Aorta (tissue), 5 donors: ENCODE results near the gene SNN. TPM values are rescaled to one million over a fixed set of nuclear protein-coding genes. Genes with fewer than 3 reads are reported as not detected.
A peak's percentile ranks its signal among the peaks of the same experiment; 100 is the strongest.

ENCODE experiments used
- ATAC-seq: fragments of 200-7000 bp; cut with Tn5 transposase; one replicate; pipeline ENCODE4 v1.9.1; 2022; ENCODE audit warnings: moderate library complexity; ENCODE audit not compliant: low FRiP score
- DNase-seq, 2 donors: peaks; one replicate each; pipeline ENCODE4 v3.0.0-alpha.2; 2020
- H3K27ac ChIP-seq, 2 donors: one replicate each; pipeline ENCODE4 v1.5.1; 2013; ENCODE audit warnings: low read length in 2 of 2, mild to moderate bottlenecking in 2 of 2, moderate library complexity in 2 of 2, control low read depth in 1 of 2, inconsistent platforms in 1 of 2, low read depth in 1 of 2
- H3K27me3 ChIP-seq, 2 donors: one replicate each; pipeline ENCODE4 v1.6.1; 2013; ENCODE audit warnings: control low read depth in 1 of 2, low read length in 1 of 2, mild to moderate bottlenecking in 1 of 2, moderate library complexity in 1 of 2; ENCODE audit not compliant: insufficient read depth in 2 of 2, control insufficient read depth in 1 of 2
- H3K36me3 ChIP-seq, 2 donors: one replicate each; pipeline ENCODE4 v1.6.1; 2013; ENCODE audit warnings: control low read depth in 1 of 2, low read length in 1 of 2, mild to moderate bottlenecking in 1 of 2; ENCODE audit not compliant: insufficient read depth in 2 of 2, control insufficient read depth in 1 of 2
- H3K4me1 ChIP-seq, 2 donors: one replicate each; pipeline ENCODE4 v1.6.1; 2013; ENCODE audit warnings: low read length in 2 of 2, control low read depth in 1 of 2, mild to moderate bottlenecking in 1 of 2, moderate library complexity in 1 of 2; ENCODE audit not compliant: insufficient read depth in 2 of 2, control insufficient read depth in 1 of 2
- H3K4me3 ChIP-seq, 2 donors: one replicate each; pipeline ENCODE4 v1.5.1; 2013; ENCODE audit warnings: low read length in 2 of 2, control low read depth in 1 of 2, mild to moderate bottlenecking in 1 of 2
- H3K9me3 ChIP-seq: one replicate; pipeline ENCODE4 v1.6.1; 2013; ENCODE audit warnings: mild to moderate bottlenecking, low read length; ENCODE audit not compliant: control insufficient read depth
- WGBS, 2 donors: extraction: QIAGEN DNeasy Blood & Tissue Kit; methylation state at CpG; one replicate each; pipeline ENCODE4 v1.1.7; 2013; 5-methylcytosine and 5-hydroxymethylcytosine counted together
- intact Hi-C, 2 donors: fragments of 100-400 bp; cut with DNase I; formaldehyde crosslinking; loops; one replicate each; pipeline versions ENCODE4 v1.14.2 to v1.15.0; 2022
- polyA plus RNA-seq, 2 donors: library from polyadenylated mRNA; stranded (reverse); fragments of 200-250 nt; gene quantifications; one replicate each; pipeline ENCODE4 v1.2.3, GENCODE V29; 2013
- total RNA-seq, 2 donors: library from RNA; stranded (reverse); fragmentation: NEBNext Ultra II Directional; extraction: Animal tissue kit (Norgen Biotek cat#: 25700); gene quantifications; one replicate each; pipeline ENCODE4 v1.2.1, GENCODE V29; 2021
- donor health status: healthy with polysubstance abuse.
- donor health status: Bipolar disorder and iron deficiency.
- donor health status: DM: no; HTN: no; CAD: no.
- donor health status: DM: no; HTN: no; CAD: no.
- donor health status: DM: yes; HTN: yes; CAD: no.

Gene SNN
- total and polyA plus RNA-seq, 4 donors = 13.0 to 15.9 (median 15.3) TPM

DNA sequence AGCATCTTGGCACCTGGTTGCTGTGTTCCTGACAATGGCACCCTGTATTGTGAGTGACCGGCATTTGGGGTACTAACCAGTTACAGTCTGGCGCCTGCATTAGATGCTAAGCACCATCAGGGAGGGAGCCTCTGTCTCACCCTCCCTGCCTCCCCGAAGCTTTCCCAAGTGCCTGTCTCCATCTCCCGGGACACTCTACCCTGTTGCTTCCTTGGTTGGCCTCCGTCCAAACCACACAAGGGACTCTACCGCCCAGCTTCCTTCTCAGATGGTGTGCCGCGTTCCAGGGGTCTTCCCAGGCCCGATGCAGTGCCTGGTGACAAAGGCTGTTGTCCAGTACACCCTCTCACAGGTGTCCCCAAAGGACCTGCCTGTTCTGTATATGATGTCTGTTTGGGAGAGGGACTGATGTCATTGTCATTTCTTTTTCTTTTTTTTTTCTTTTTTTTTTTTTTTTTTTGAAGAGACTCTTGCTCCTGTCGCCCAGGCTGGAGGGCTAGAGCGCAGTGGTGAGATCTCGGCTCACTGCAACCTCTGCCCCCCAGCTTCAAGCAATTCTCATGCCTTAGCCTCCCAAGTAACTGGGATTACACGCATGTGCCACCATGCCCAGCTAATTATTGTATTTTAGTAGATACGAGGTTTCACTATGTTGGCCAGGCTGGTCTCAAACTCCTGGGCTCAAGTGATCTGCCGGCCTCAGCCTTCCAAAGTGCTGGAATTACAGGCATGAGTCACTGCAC lies 6.7 kb downstream of the SNN start:
- no peaks in the 10 kb centered on the region for H3K9me3 ChIP-seq
- intact Hi-C loops = no loop called here
- no peaks in the 10 kb centered on the region for H3K4me1 ChIP-seq
- no peak for ATAC-seq
- DNase-seq = peak in 1 of 2 donors; percentile 41
- H3K36me3 ChIP-seq = peaks cover 0 to 2% of the 10 kb centered on the region in 2 donors
- no peak overlapping the region for H3K27ac ChIP-seq
- WGBS, 2 donors = 50 to 59% methylated on average over 15 of the region's 15 CpGs
- no peak overlapping the region for H3K4me3 ChIP-seq
- no peaks in the 10 kb centered on the region for H3K27me3 ChIP-seq

DNA sequence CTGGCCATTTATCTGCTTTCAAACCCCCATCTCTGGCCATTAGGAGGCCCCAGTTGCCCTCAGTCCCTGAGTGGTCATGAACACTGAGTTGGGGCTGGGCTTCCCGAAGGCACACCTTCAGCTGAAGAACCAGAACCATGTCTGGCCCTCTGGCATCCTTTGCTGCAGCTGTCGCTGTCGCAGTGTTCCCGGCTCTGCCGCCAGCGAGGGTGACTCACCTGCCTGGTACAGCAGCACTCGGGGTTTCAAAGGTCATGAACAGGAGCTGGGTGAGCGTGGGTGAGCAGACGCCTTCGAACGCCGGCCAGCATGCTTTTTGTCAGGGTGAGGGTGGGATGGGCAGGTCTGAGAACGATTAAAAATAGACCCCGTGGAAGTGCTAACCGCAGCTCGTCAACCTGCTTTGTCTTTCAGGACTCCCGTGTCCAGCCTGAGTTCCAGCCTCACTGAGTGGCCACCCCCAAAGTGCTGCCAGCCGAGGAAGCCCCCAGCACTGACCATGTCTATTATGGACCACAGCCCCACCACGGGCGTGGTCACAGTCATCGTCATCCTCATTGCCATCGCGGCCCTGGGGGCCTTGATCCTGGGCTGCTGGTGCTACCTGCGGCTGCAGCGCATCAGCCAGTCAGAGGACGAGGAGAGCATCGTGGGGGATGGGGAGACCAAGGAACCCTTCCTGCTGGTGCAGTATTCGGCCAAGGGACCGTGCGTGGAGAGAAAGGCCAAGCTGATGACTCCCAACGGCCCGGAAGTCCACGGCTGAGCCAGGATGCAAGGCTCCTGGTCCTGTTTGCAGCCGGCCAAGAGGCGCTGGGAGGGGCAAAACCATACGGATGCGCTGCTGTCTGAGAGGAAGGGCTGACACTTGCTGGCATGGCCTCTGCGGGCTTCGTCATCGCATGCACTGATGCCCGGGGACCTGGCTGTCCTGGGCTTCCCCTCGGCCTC lies 7.6 kb downstream of the SNN start:
- Histone ChIP-seq H3K4me3 (no peak overlapping the region), H3K27ac (no peak overlapping the region), H3K36me3 (peaks cover 0 to 2% of the 10 kb centered on the region in 2 donors), H3K4me1 (no peaks in the 10 kb centered on the region), H3K27me3 (no peaks in the 10 kb centered on the region), H3K9me3 (no peaks in the 10 kb centered on the region)
- DNase-seq = peak in 1 of 2 donors; percentile 73
- WGBS, 2 donors = 88 to 89% methylated on average over 42 of the region's 42 CpGs
- no peak for ATAC-seq
- intact Hi-C loops = no loop called here

GRCh38 chr16:11676799-11677198 lies 8.5 kb downstream of the SNN start:
- 86 to 87% methylated on average over 14 of the region's 14 CpGs for WGBS, 2 donors
- H3K9me3 ChIP-seq = no peaks in the 10 kb centered on the region
- H3K4me3 ChIP-seq = no peak overlapping the region
- DNase-seq = peak in 1 of 2 donors; percentile 62
- intact Hi-C loops = no loop called here
- peaks cover 0 to 2% of the 10 kb centered on the region in 2 donors for H3K36me3 ChIP-seq
- ATAC-seq = no peak
- no peak overlapping the region for H3K27ac ChIP-seq
- H3K4me1 ChIP-seq = no peaks in the 10 kb centered on the region
- no peaks in the 10 kb centered on the region for H3K27me3 ChIP-seq

- peaks cover 0 to 2% of the 10 kb centered on the region in 2 donors for H3K36me3 ChIP-seq
- WGBS, 2 donors = 60 to 69% methylated on average over 9 of the region's 9 CpGs
- no peak overlapping the region for H3K4me3 ChIP-seq
- DNase-seq (peak in 1 of 2 donors; percentile 67), ATAC-seq (no peak)
- H3K27ac ChIP-seq = no peak overlapping the region
- H3K27me3 ChIP-seq = no peaks in the 10 kb centered on the region
- H3K9me3 ChIP-seq = no peaks in the 10 kb centered on the region
- intact Hi-C loops = no loop called here
- H3K4me1 ChIP-seq = no peaks in the 10 kb centered on the region
Observed at GRCh38 chr16:11677451-11677951, 9.2 kb downstream of the SNN start.

DNA sequence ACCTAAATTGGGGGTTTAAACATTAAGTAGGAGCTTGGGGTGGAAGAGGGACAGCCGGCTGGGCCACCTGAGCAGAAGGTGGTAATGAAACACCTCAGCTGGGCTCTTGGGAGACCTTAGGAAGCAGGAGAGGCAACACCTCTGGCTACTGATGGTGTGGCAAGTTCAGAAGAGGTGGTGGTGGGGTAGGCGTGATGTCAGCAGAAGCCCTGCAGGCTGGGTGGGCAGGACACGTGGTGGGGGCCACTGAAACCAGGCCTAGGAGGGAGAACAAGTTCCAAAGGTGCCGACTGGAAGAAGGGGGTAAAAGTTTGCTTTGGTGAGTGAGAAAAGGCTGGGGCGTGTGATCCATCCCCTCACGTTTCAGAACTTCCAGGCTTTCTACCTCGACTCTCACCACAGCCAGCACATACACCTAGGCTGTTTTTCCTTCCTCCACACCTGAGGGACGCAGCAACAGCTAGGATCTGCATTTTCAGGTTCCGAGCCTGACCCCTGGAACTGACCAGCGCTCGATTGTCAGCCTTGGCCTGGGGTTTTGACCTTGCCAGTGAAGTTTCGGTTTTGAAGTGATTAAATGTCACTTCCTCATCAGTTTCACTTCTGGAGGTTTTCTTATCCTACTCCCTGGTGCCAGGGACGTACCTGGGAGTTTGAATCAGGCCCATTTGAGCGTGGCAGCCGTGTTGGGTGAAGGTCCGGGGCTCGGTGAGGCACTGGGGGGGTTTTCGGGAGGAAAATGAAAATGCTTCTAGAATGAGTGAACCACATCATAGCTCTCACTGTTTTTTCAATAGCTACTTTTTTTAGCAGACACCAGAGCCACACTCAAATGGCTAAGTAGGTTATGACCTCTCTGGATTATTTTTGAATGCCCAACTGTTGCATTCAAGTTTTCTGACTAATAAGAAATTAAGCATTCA lies 10.0 kb downstream of the SNN start:
- H3K4me3 ChIP-seq = no peak overlapping the region
- no peaks in the 10 kb centered on the region for H3K4me1 ChIP-seq
- intact Hi-C loops = no loop called here
- DNase-seq (peak in 1 of 2 donors; percentile 31), ATAC-seq (no peak)
- peak overlapping the region in 1 of 2 donors; percentile 5 for H3K27ac ChIP-seq
- no peaks in the 10 kb centered on the region for H3K9me3 ChIP-seq
- H3K36me3 ChIP-seq = peaks cover 0 to 2% of the 10 kb centered on the region in 2 donors
- WGBS, 2 donors = 70 to 80% methylated on average over 18 of the region's 18 CpGs
- H3K27me3 ChIP-seq = no peaks in the 10 kb centered on the region

DNA sequence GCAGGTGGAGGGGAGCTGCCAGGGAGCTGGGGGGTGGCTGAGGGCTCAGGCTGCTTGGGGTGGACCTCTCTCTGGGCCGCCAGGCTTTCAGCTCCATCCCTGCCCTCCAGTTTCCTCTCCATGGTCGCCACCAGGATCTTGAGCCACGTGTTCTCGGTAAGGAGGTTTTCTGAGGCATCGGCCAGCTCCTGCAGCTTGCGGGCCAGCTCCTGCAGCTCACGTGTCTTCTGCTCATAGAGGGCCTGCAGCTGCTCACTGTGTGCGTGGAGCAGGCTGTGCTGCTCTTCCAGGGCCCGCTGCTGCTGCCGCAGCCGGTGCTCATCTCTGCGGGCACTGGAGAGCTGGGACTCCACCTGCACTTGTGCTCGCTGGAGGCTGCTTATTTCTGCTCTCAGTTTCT lies 11.0 kb downstream of the SNN start:
- DNase-seq = peak in 1 of 2 donors; percentile 54

GRCh38 chr16:11679941-11680911 lies 12.0 kb downstream of the SNN start:
- Histone ChIP-seq H3K9me3 (no peaks in the 10 kb centered on the region), H3K36me3 (peaks cover 0 to 2% of the 10 kb centered on the region in 2 donors), H3K4me3 (no peak overlapping the region), H3K4me1 (no peaks in the 10 kb centered on the region), H3K27me3 (no peaks in the 10 kb centered on the region), H3K27ac (no peak overlapping the region)
- 78 to 83% methylated on average over 12 of the region's 12 CpGs for WGBS, 2 donors
- no peak for DNase-seq
- ATAC-seq = no peak
- intact Hi-C loops = no loop called here

More for the DNA sequence above, 11.0 kb downstream of the SNN start:
- WGBS, 2 donors = 80 to 81% methylated on average over 13 of the region's 13 CpGs
- ATAC-seq = no peak
- intact Hi-C loops = no loop called here
- H3K27me3 ChIP-seq = no peaks in the 10 kb centered on the region
- H3K9me3 ChIP-seq = no peaks in the 10 kb centered on the region
- H3K36me3 ChIP-seq = peaks cover 0 to 2% of the 10 kb centered on the region in 2 donors
- H3K4me3 ChIP-seq = no peak overlapping the region
- no peak overlapping the region for H3K27ac ChIP-seq
- no peaks in the 10 kb centered on the region for H3K4me1 ChIP-seq
